ENCODE data around the gene LEFTY2.
"Not testable (repeated sequence)": the region's sequence is repeated elsewhere in the genome, so short reads cannot be mapped to it uniquely, and the experiment has no call there.

DNA sequence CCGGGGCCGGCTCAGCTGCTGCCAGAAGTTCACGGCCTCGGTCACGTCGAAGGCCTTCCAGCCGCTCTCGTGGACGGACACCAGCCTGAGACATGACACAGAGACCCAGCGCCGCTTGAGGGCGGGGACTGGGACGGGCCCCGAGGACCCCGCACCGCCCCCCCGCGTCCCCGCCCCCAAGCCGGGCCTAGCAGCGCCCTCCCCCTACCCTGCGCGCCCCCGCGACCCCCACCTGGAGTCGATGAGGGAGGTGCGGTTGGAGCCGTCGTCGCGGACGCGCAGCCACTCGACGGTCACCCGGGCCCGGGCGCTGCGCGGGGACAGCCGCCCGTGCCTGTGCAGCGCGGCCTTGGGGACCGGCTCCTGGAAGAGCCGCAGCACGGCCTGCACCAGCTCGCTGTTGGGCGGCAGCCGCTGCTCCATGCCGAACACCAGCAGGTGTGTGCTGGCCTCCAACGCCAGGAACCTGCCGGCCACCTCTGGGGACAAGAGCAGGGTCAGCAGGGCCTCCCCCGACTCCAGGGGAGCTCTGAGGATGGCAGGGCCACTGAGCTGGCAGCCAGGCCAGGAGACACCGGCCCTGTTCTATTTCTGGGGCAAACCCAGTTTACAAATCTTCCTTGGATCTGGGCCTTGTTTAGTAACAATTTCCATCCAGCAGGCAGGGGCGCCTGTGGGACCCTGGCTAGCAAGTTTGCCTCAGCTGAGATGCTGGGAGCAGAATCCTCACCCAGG lies 53.3 kb downstream of the LEFTY2 start:
- TF ChIP-seq POLR2A, CTCF (IDR thresholded peaks at IDR 0.05): not testable (repeated sequence)

Data from adrenal gland (tissue), 5 donors.